H1 (cell line): ENCODE results near the gene TBC1D32. TPM values are rescaled to one million over a fixed set of nuclear protein-coding genes. Genes with fewer than 3 reads are reported as not detected.

ENCODE experiments used
- CTCF ChIA-PET: fragments of 300-600 bp; sonication (Branson Sonifier 250); formaldehyde crosslinking; loops from one replicate; lab custom pipeline; 2021; ENCODE audit not compliant: partially characterized antibody; lab: Charles Lee
- POLR2A ChIA-PET: fragments of 300-600 bp; sonication (Branson Sonifier 250); formaldehyde crosslinking; loops from one replicate; lab custom pipeline; 2021; ENCODE audit warnings: inconsistent platforms; ENCODE audit not compliant: partially characterized antibody; lab: Charles Lee
- DNase-seq, 2 experiments: peaks; one replicate each; pipeline versions ENCODE4 v3.0.0 to v3.0.0-alpha.2; 2010 to 2022; ENCODE audit warnings: low spot score in 2 of 2, low read depth in 1 of 2, mixed read lengths in 1 of 2
- FAIRE-seq: peaks from 2 replicates; lab custom pipeline; 2011; peaks lifted over from hg19 to GRCh38; lab: Jason Lieb, UNC
- H2AFZ ChIP-seq: 2 replicates; pipeline ENCODE4 v1.8.1; 2012; ENCODE audit warnings: low read length, inconsistent platforms
- H2AK5ac ChIP-seq: 2 replicates; pipeline ENCODE4 v1.6.1; 2013; ENCODE audit warnings: low read depth, low read length
- H2BK120ac ChIP-seq: replicated peaks from 2 replicates; pipeline ENCODE3; 2013; ENCODE audit warnings: low read depth, low read length, inconsistent platforms
- H2BK12ac ChIP-seq: 2 replicates; pipeline ENCODE4 v1.6.1; 2013; ENCODE audit warnings: low read depth, low read length
- H2BK15ac ChIP-seq: 2 replicates; pipeline ENCODE4 v1.6.1; 2013; ENCODE audit warnings: low read length
- H2BK20ac ChIP-seq: 2 replicates; pipeline ENCODE4 v1.6.1; 2013; ENCODE audit warnings: low read length
- H2BK5ac ChIP-seq: 2 replicates; pipeline ENCODE4 v1.6.1; 2013; ENCODE audit warnings: low read depth, low read length
- H3K14ac ChIP-seq: 2 replicates; pipeline ENCODE4 v1.6.1; 2013; ENCODE audit warnings: inconsistent platforms; ENCODE audit not compliant: insufficient read length
- H3K18ac ChIP-seq: 2 replicates; pipeline ENCODE4 v1.6.1; 2013; ENCODE audit warnings: low read length; ENCODE audit errors: extremely low read depth
- H3K23ac ChIP-seq: 2 replicates; pipeline ENCODE4 v1.6.1; 2013; ENCODE audit warnings: inconsistent platforms; ENCODE audit not compliant: insufficient read length
- H3K23me2 ChIP-seq: 2 replicates; pipeline ENCODE4 v1.6.1; 2013; ENCODE audit warnings: low read depth, low read length
- H3K27ac ChIP-seq: 2 replicates; pipeline ENCODE4 v1.6.1; 2011; ENCODE audit warnings: low read depth, low read length, inconsistent platforms
- H3K27me3 ChIP-seq, 4 experiments: replicated peaks in 1 of 4; 1 replicate in 1 of 4; 2 replicates in 3 of 4; pipeline versions ENCODE4 v1.6.1 to v1.8.1; 2011 to 2013; ENCODE audit warnings: low read length in 3 of 4, mild to moderate bottlenecking in 3 of 4, inconsistent platforms in 2 of 4, mixed read lengths in 2 of 4, moderate library complexity in 1 of 4; ENCODE audit not compliant: control insufficient read depth in 3 of 4, insufficient read depth in 3 of 4; ENCODE audit errors: extremely low read depth in 1 of 4
- H3K36me3 ChIP-seq, 4 experiments: 2 replicates each; pipeline versions ENCODE4 v1.6.1 to v1.8.1; 2011 to 2013; ENCODE audit warnings: mild to moderate bottlenecking in 4 of 4, low read length in 3 of 4, moderate library complexity in 2 of 4, control low read depth in 1 of 4, inconsistent platforms in 1 of 4; ENCODE audit not compliant: insufficient read depth in 4 of 4, control insufficient read depth in 2 of 4
- H3K4ac ChIP-seq: replicated peaks from 2 replicates; pipeline ENCODE3; 2013; ENCODE audit warnings: low read length, low read depth, mixed read lengths, inconsistent platforms; ENCODE audit not compliant: insufficient read length
- H3K4me1 ChIP-seq, 4 experiments: replicated peaks in 1 of 4; 1 replicate in 1 of 4; 2 replicates in 3 of 4; pipeline versions ENCODE4 v1.6.1 to v1.8.1; 2011 to 2013; ENCODE audit warnings: low read length in 3 of 4, inconsistent platforms in 2 of 4, mixed read lengths in 1 of 4; ENCODE audit not compliant: insufficient read depth in 4 of 4, control insufficient read depth in 3 of 4
- H3K4me2 ChIP-seq, 2 experiments: 2 replicates each; pipeline versions ENCODE4 v1.6.1 to v1.8.1; 2011 to 2013; ENCODE audit warnings: low read depth in 2 of 2, low read length in 2 of 2, control low read depth in 1 of 2, inconsistent platforms in 1 of 2, mild to moderate bottlenecking in 1 of 2; ENCODE audit not compliant: insufficient read depth in 1 of 2
- H3K4me3 ChIP-seq, 4 experiments: fragments of 200-600, 300-600 bp in 1 of 4; sonication (generic), shearing (Covaris generic), sonication (Bioruptor Twin) in 1 of 4; 2 replicates each; pipeline versions ENCODE4 v1.5.1 to v1.8.1; 2011 to 2016; ENCODE audit warnings: low read length in 4 of 4, low read depth in 3 of 4, control low read depth in 2 of 4, inconsistent platforms in 2 of 4, mild to moderate bottlenecking in 2 of 4, mixed read lengths in 1 of 4, moderate library complexity in 1 of 4; ENCODE audit not compliant: insufficient read depth in 2 of 4; ENCODE audit errors: extremely low read depth in 1 of 4
- H3K56ac ChIP-seq: replicated peaks from 2 replicates; pipeline ENCODE3; 2013; ENCODE audit warnings: low read depth, mild to moderate bottlenecking, mixed read lengths, low read length, inconsistent platforms; ENCODE audit not compliant: insufficient read length
- H3K79me1 ChIP-seq: 2 replicates; pipeline ENCODE4 v1.6.1; 2013; ENCODE audit warnings: low read depth, low read length, control low read depth
- H3K79me2 ChIP-seq, 2 experiments: 2 replicates each; pipeline versions ENCODE4 v1.6.1 to v1.8.1; 2012 to 2013; ENCODE audit warnings: low read length in 2 of 2, mild to moderate bottlenecking in 2 of 2, inconsistent platforms in 1 of 2; ENCODE audit not compliant: insufficient read depth in 2 of 2, control insufficient read depth in 1 of 2
- H3K9ac ChIP-seq, 4 experiments: replicated peaks in 1 of 4; 1 replicate in 1 of 4; 2 replicates in 3 of 4; pipeline versions ENCODE4 v1.6.1 to v1.8.1; 2011 to 2013; ENCODE audit warnings: low read depth in 3 of 4, low read length in 3 of 4, control low read depth in 2 of 4, mild to moderate bottlenecking in 2 of 4, moderate library complexity in 2 of 4, inconsistent platforms in 1 of 4; ENCODE audit errors: extremely low read depth in 1 of 4
- H3K9me3 ChIP-seq, 2 experiments: 2 replicates each; pipeline versions ENCODE4 v1.6.1 to v1.8.1; 2012 to 2013; ENCODE audit warnings: mild to moderate bottlenecking in 2 of 2, moderate library complexity in 2 of 2, control low read depth in 1 of 2, inconsistent platforms in 1 of 2, low read depth in 1 of 2, low read length in 1 of 2, mixed read lengths in 1 of 2; ENCODE audit not compliant: insufficient read depth in 2 of 2
- H4K20me1 ChIP-seq, 2 experiments: replicated peaks in 1 of 2; 2 replicates each; pipeline versions ENCODE3 to v1.8.1; 2011 to 2013; ENCODE audit warnings: inconsistent platforms in 2 of 2, low read length in 2 of 2, mild to moderate bottlenecking in 1 of 2; ENCODE audit not compliant: insufficient read depth in 2 of 2, control insufficient read depth in 1 of 2
- H4K5ac ChIP-seq: 2 replicates; pipeline ENCODE4 v1.6.1; 2013; ENCODE audit warnings: low read length, low read depth, mixed read lengths, inconsistent platforms; ENCODE audit not compliant: insufficient read length
- H4K8ac ChIP-seq: 2 replicates; pipeline ENCODE4 v1.8.0; 2013; ENCODE audit warnings: mild to moderate bottlenecking, moderate library complexity, low read length, inconsistent platforms; ENCODE audit not compliant: insufficient read depth; ENCODE audit errors: extremely low read depth
- H4K91ac ChIP-seq: replicated peaks from 2 replicates; pipeline ENCODE3; 2013; ENCODE audit warnings: low read length, mixed read lengths, inconsistent platforms; ENCODE audit not compliant: insufficient read length
- CEBPB ChIP-seq: IDR thresholded peaks from 2 replicates; pipeline ENCODE4 v1.6.1; 2012; ENCODE audit warnings: low read depth, low read length
- CHD1 ChIP-seq: IDR thresholded peaks from 2 replicates; pipeline ENCODE4 v1.6.1; 2012; ENCODE audit warnings: low read depth, low read length, improper control_type of control experiment
- EGR1 ChIP-seq: IDR thresholded peaks from 2 replicates; pipeline ENCODE4 v1.6.1; 2011; ENCODE audit warnings: low read depth, low read length, borderline replicate concordance
- MAX ChIP-seq: IDR thresholded peaks from 2 replicates; pipeline ENCODE4 v1.6.1; 2012; ENCODE audit warnings: inconsistent platforms
- POLR2A ChIP-seq, 2 experiments: IDR thresholded peaks; 1 replicate in 1 of 2; 2 replicates in 1 of 2; pipeline ENCODE4 v1.6.1; 2011; ENCODE audit warnings: low read depth in 2 of 2, low read length in 2 of 2, mild to moderate bottlenecking in 2 of 2; ENCODE audit errors: control extremely low read depth in 1 of 2
- POU5F1 ChIP-seq: IDR thresholded peaks from 2 replicates; pipeline ENCODE4 v1.6.1; 2011; ENCODE audit warnings: low read depth, mild to moderate bottlenecking, low read length, moderate library complexity
- RFX5 ChIP-seq: IDR thresholded peaks from 2 replicates; pipeline ENCODE4 v1.6.1; 2011; ENCODE audit warnings: low read depth, low read length, improper control_type of control experiment, borderline replicate concordance
- SP2 ChIP-seq: IDR thresholded peaks from 2 replicates; pipeline ENCODE4 v1.6.1; 2012; ENCODE audit warnings: mild to moderate bottlenecking, low read length, inconsistent platforms
- TCF12 ChIP-seq: IDR thresholded peaks from 2 replicates; pipeline ENCODE4 v1.6.1; 2011; ENCODE audit warnings: low read depth, mild to moderate bottlenecking, low read length
- ZNF274 ChIP-seq: IDR thresholded peaks from 2 replicates; pipeline ENCODE4 v1.7.0; 2012; ENCODE audit warnings: low read length, borderline replicate concordance; ENCODE audit errors: extremely low read depth
- polyA plus RNA-seq, 7 experiments: library from polyadenylated mRNA; depleted of rRNA in 3 of 7; stranded (reverse) in 5 of 7; unstranded in 2 of 7; fragments of >200 nt in 5 of 7; fragments of 200-250 nt in 2 of 7; gene quantifications; 1 replicate in 5 of 7; 2 replicates in 1 of 7; 4 replicates in 1 of 7; pipeline versions ENCODE4 v1.2.1 to v1.2.3, GENCODE V29; 2011 to 2013; ENCODE audit warnings: missing spikeins in 2 of 7, mixed read lengths in 2 of 7
- total RNA-seq: library from RNA; stranded (reverse); fragmentation: NEBNext Ultra II Directional; extraction: Animal tissue kit (Norgen Biotek cat#: 25700); gene quantifications from 2 replicates; pipeline ENCODE4 v1.2.1, GENCODE V29; 2021

TBC1D32 gene
- total and polyA plus RNA-seq, 2 of the 8 experiments (the other 6 are each of a cell fraction or from before 2014, with no cell fraction given), result 5.3 to 7.1 TPM

- no peak overlapping the region for H2BK12ac ChIP-seq
- no peak overlapping the region for H3K4me3 ChIP-seq
- H4K5ac ChIP-seq, result no peak overlapping the region
- H4K91ac ChIP-seq, result no peak overlapping the region
- no peak overlapping the region for H3K18ac ChIP-seq
- no peak overlapping the region for H2BK120ac ChIP-seq
- no peak overlapping the region for H2BK5ac ChIP-seq
- no peaks in the 10 kb centered on the region for H3K79me1 ChIP-seq
- no peaks in the 10 kb centered on the region for H4K20me1 ChIP-seq
- TF ChIP-seq POLR2A (IDR thresholded peaks at IDR 0.05; ENCODE audit: control extremely low read depth in 1 of 2, low read depth in 2 of 2, low read length in 2 of 2), result no peak
- TF ChIP-seq TCF12, result no peak
- no peak for TF ChIP-seq ZNF274
- no peak for TF ChIP-seq EGR1
- TF ChIP-seq CEBPB, result no peak
- TF ChIP-seq SP2, result no peak
- TF ChIP-seq RFX5, result no peak
- no peak for TF ChIP-seq MAX
- no peak for TF ChIP-seq POU5F1
- TF ChIP-seq CHD1, result no peak
- H3K27ac ChIP-seq, result no peak overlapping the region
- H3K14ac ChIP-seq, result no peak overlapping the region
- H3K79me2 ChIP-seq, result no peaks in the 10 kb centered on the region
- H2BK15ac ChIP-seq, result no peak overlapping the region
- H4K8ac ChIP-seq, result no peak overlapping the region
- no peak overlapping the region for H3K4ac ChIP-seq
- no peaks in the 10 kb centered on the region for H3K36me3 ChIP-seq
- H3K9ac ChIP-seq, result no peak overlapping the region
- H3K23ac ChIP-seq, result no peak overlapping the region
- ChIA-PET POLR2A (no interaction called here), CTCF (no interaction called here)
- no peaks in the 10 kb centered on the region for H3K27me3 ChIP-seq
- FAIRE-seq (no peak), DNase-seq (no peak)
- H3K23me2 ChIP-seq, result no peaks in the 10 kb centered on the region
- H3K9me3 ChIP-seq, result no peaks in the 10 kb centered on the region
- no peak overlapping the region for H3K56ac ChIP-seq
- H2AK5ac ChIP-seq, result no peak overlapping the region
- H2BK20ac ChIP-seq, result no peak overlapping the region
- no peaks in the 10 kb centered on the region for H3K4me1 ChIP-seq
- no peak overlapping the region for H3K4me2 ChIP-seq
- no peak overlapping the region for H2AFZ ChIP-seq
These were observed 240.4 kb downstream of the TBC1D32 start for GRCh38 chr6:121093928-121094327.
